ENCODE data around the gene TAOK2. TPM values are rescaled to one million over a fixed set of nuclear protein-coding genes. Genes with fewer than 3 reads are reported as not detected.
A peak's percentile ranks its signal among the peaks of the same experiment; 100 is the strongest.

Gene TAOK2
- total and polyA plus RNA-seq, 2 of the 13 experiments (the other 11 are each of a cell fraction or from before 2014, with no cell fraction given) = 17.4 to 43.2 TPM

- TF ChIP-seq ZNF292 (CRISPR knock-in tag; IDR thresholded peaks at IDR 0.05; ENCODE audit: borderline replicate concordance, low read depth) = peak; percentile 15; the same call in 1 of the 2 replicates
- 0 out of 2 replicates have a peak, but pooled peaks have one; percentile 25 for TF ChIP-seq ZNF230 (CRISPR knock-in tag; IDR thresholded peaks at IDR 0.05)
- TF ChIP-seq U2AF1 (optimal IDR thresholded peaks at IDR 0.05; ENCODE audit: low read depth, low read length) = no peak
- no peak for TF ChIP-seq SSRP1 (CRISPR knock-in tag; IDR thresholded peaks at IDR 0.05)
- TF ChIP-seq ATRX (CRISPR knock-in tag; IDR thresholded peaks at IDR 0.05; ENCODE audit: borderline replicate concordance) = no peak
- TF ChIP-seq HOMEZ (CRISPR knock-in tag; IDR thresholded peaks at IDR 0.05; ENCODE audit: low read depth) = peak; percentile 39; the same call in 1 of the 2 replicates
- TF ChIP-seq CSRNP1 (CRISPR knock-in tag; IDR thresholded peaks at IDR 0.05) = no peak; the same call in 1 of the 2 replicates
- TF ChIP-seq NR2F6 (IDR thresholded peaks at IDR 0.05) = no peak
- TF ChIP-seq NR2F6 (CRISPR knock-in tag; IDR thresholded peaks at IDR 0.05) = peak; percentile 12; the same call in 1 of the 2 replicates
- no peak for TF ChIP-seq ZNF703 (CRISPR knock-in tag; IDR thresholded peaks at IDR 0.05; ENCODE audit: borderline replicate concordance)
- no peak for TF ChIP-seq NFYB (CRISPR knock-in tag; IDR thresholded peaks at IDR 0.05)
- TF ChIP-seq CREBL2 (CRISPR knock-in tag; IDR thresholded peaks at IDR 0.05; ENCODE audit: borderline replicate concordance) = no peak
- no peak for TF ChIP-seq HMG20B (CRISPR knock-in tag; conservative IDR thresholded peaks at IDR 0.05)
- TF ChIP-seq CBX5 (CRISPR knock-in tag; IDR thresholded peaks at IDR 0.05; ENCODE audit: borderline replicate concordance) = no peak
- TF ChIP-seq JUND (CRISPR knock-in tag; IDR thresholded peaks at IDR 0.05) = no peak
- TF ChIP-seq ZNF329 (CRISPR knock-in tag; IDR thresholded peaks at IDR 0.05; ENCODE audit: low read depth) = no peak
- TF ChIP-seq ELF3 (CRISPR knock-in tag; IDR thresholded peaks at IDR 0.05) = peak; percentile 37; the same call in 1 of the 2 replicates
- TF ChIP-seq CC2D1A (CRISPR knock-in tag; IDR thresholded peaks at IDR 0.05) = no peak
- TF ChIP-seq ZNF101 (CRISPR knock-in tag; IDR thresholded peaks at IDR 0.05; ENCODE audit: borderline replicate concordance, low read depth) = no peak
- 0 out of 2 replicates have a peak, but pooled peaks have one; percentile 9 for TF ChIP-seq CEBPG (CRISPR knock-in tag; IDR thresholded peaks at IDR 0.05)
- no peak for TF ChIP-seq YY1 (IDR thresholded peaks at IDR 0.05; ENCODE audit: insufficient read depth, insufficient replicate concordance, low read depth, low read length)
- peak; percentile 36 for TF ChIP-seq RXRB (CRISPR knock-in tag; IDR thresholded peaks at IDR 0.05; ENCODE audit: borderline replicate concordance)
- no peak for TF ChIP-seq PBX2 (CRISPR knock-in tag; IDR thresholded peaks at IDR 0.05)
- no peak for TF ChIP-seq ZC3H4 (CRISPR knock-in tag; IDR thresholded peaks at IDR 0.05; ENCODE audit: borderline replicate concordance)
These were observed 29.5 kb upstream of the TAOK2 start (continued) for GRCh38 chr16:29943846-29944799.

All from HepG2 (cell line).